ENCODE results near the gene MCM9. TPM values are rescaled to one million over a fixed set of nuclear protein-coding genes. Genes with fewer than 3 reads are reported as not detected.

MCM9 gene
- total RNA-seq, 1 experiment from 2014 or later: 14.9 TPM

GRCh38 chr6:118894425-118895260, 40.3 kb downstream of the MCM9 start (continued):
- TF ChIP-seq ATF2 (CRISPR knock-in tag; IDR thresholded peaks at IDR 0.05; ENCODE audit: borderline replicate concordance, low read depth): no peak
- TF ChIP-seq ATF6 (CRISPR knock-in tag; IDR thresholded peaks at IDR 0.05): no peak
- TF ChIP-seq NFATC4 (CRISPR knock-in tag; IDR thresholded peaks at IDR 0.05): no peak
- TF ChIP-seq SOX15 (CRISPR knock-in tag; IDR thresholded peaks at IDR 0.05): no peak
- TF ChIP-seq NR3C1 (CRISPR knock-in tag; conservative IDR thresholded peaks at IDR 0.05; ENCODE audit: low read depth): no peak
- TF ChIP-seq KAT7 (CRISPR knock-in tag; IDR thresholded peaks at IDR 0.05; ENCODE audit: borderline replicate concordance): peak; percentile 32; the same call in 1 of the 2 replicates
- TF ChIP-seq TP53 (CRISPR knock-in tag; IDR thresholded peaks at IDR 0.05): no peak
- TF ChIP-seq, protein P1, sequence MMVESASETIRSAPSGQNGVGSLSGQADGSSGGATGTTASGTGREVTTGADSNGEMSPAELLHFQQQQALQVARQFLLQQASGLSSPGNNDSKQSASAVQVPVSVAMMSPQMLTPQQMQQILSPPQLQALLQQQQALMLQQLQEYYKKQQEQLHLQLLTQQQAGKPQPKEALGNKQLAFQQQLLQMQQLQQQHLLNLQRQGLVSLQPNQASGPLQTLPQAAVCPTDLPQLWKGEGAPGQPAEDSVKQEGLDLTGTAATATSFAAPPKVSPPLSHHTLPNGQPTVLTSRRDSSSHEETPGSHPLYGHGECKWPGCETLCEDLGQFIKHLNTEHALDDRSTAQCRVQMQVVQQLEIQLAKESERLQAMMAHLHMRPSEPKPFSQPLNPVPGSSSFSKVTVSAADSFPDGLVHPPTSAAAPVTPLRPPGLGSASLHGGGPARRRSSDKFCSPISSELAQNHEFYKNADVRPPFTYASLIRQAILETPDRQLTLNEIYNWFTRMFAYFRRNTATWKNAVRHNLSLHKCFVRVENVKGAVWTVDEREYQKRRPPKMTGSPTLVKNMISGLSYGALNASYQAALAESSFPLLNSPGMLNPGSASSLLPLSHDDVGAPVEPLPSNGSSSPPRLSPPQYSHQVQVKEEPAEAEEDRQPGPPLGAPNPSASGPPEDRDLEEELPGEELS (CRISPR knock-in tag; IDR thresholded peaks at IDR 0.05): 0 out of 2 replicates have a peak, but pooled peaks have one; percentile 30
- TF ChIP-seq ZNF416 (CRISPR knock-in tag; IDR thresholded peaks at IDR 0.05): no peak
- TF ChIP-seq, protein P2, sequence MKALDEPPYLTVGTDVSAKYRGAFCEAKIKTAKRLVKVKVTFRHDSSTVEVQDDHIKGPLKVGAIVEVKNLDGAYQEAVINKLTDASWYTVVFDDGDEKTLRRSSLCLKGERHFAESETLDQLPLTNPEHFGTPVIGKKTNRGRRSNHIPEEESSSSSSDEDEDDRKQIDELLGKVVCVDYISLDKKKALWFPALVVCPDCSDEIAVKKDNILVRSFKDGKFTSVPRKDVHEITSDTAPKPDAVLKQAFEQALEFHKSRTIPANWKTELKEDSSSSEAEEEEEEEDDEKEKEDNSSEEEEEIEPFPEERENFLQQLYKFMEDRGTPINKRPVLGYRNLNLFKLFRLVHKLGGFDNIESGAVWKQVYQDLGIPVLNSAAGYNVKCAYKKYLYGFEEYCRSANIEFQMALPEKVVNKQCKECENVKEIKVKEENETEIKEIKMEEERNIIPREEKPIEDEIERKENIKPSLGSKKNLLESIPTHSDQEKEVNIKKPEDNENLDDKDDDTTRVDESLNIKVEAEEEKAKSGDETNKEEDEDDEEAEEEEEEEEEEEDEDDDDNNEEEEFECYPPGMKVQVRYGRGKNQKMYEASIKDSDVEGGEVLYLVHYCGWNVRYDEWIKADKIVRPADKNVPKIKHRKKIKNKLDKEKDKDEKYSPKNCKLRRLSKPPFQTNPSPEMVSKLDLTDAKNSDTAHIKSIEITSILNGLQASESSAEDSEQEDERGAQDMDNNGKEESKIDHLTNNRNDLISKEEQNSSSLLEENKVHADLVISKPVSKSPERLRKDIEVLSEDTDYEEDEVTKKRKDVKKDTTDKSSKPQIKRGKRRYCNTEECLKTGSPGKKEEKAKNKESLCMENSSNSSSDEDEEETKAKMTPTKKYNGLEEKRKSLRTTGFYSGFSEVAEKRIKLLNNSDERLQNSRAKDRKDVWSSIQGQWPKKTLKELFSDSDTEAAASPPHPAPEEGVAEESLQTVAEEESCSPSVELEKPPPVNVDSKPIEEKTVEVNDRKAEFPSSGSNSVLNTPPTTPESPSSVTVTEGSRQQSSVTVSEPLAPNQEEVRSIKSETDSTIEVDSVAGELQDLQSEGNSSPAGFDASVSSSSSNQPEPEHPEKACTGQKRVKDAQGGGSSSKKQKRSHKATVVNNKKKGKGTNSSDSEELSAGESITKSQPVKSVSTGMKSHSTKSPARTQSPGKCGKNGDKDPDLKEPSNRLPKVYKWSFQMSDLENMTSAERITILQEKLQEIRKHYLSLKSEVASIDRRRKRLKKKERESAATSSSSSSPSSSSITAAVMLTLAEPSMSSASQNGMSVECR (CRISPR knock-in tag; IDR thresholded peaks at IDR 0.05; ENCODE audit: borderline replicate concordance): no peak
- TF ChIP-seq PRRX2 (CRISPR knock-in tag; IDR thresholded peaks at IDR 0.05): no peak
- TF ChIP-seq MXD4 (CRISPR knock-in tag; IDR thresholded peaks at IDR 0.05; ENCODE audit: borderline replicate concordance): no peak
- no peak for TF ChIP-seq ZNF138 (CRISPR knock-in tag; conservative IDR thresholded peaks at IDR 0.05)
- no peak for TF ChIP-seq FOXJ3 (CRISPR knock-in tag; IDR thresholded peaks at IDR 0.05; ENCODE audit: borderline replicate concordance)
- no peak for TF ChIP-seq ZNF121 (CRISPR knock-in tag; IDR thresholded peaks at IDR 0.05)
- no peak for TF ChIP-seq ZNF219 (CRISPR knock-in tag; IDR thresholded peaks at IDR 0.05; ENCODE audit: borderline replicate concordance)
- no peak for TF ChIP-seq E2F4 (CRISPR knock-in tag; IDR thresholded peaks at IDR 0.05; ENCODE audit: borderline replicate concordance, low read depth)
- TF ChIP-seq, protein P3, sequence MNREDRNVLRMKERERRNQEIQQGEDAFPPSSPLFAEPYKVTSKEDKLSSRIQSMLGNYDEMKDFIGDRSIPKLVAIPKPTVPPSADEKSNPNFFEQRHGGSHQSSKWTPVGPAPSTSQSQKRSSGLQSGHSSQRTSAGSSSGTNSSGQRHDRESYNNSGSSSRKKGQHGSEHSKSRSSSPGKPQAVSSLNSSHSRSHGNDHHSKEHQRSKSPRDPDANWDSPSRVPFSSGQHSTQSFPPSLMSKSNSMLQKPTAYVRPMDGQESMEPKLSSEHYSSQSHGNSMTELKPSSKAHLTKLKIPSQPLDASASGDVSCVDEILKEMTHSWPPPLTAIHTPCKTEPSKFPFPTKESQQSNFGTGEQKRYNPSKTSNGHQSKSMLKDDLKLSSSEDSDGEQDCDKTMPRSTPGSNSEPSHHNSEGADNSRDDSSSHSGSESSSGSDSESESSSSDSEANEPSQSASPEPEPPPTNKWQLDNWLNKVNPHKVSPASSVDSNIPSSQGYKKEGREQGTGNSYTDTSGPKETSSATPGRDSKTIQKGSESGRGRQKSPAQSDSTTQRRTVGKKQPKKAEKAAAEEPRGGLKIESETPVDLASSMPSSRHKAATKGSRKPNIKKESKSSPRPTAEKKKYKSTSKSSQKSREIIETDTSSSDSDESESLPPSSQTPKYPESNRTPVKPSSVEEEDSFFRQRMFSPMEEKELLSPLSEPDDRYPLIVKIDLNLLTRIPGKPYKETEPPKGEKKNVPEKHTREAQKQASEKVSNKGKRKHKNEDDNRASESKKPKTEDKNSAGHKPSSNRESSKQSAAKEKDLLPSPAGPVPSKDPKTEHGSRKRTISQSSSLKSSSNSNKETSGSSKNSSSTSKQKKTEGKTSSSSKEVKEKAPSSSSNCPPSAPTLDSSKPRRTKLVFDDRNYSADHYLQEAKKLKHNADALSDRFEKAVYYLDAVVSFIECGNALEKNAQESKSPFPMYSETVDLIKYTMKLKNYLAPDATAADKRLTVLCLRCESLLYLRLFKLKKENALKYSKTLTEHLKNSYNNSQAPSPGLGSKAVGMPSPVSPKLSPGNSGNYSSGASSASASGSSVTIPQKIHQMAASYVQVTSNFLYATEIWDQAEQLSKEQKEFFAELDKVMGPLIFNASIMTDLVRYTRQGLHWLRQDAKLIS (CRISPR knock-in tag; IDR thresholded peaks at IDR 0.05; ENCODE audit: borderline replicate concordance): no peak
- no peak for TF ChIP-seq E2F1 (CRISPR knock-in tag; IDR thresholded peaks at IDR 0.05)
- no peak for TF ChIP-seq NFE2L1 (CRISPR knock-in tag; IDR thresholded peaks at IDR 0.05)
- no peak for TF ChIP-seq ZMAT4 (CRISPR knock-in tag; IDR thresholded peaks at IDR 0.05)

All from WTC11 (cell line).